ENCODE data around the gene TTLL10. TPM values are rescaled to one million over a fixed set of nuclear protein-coding genes. Genes with fewer than 3 reads are reported as not detected.

Gene TTLL10
- total RNA-seq, 1 experiment from 2014 or later = 0.29 TPM

GRCh38 chr1:1223891-1224290 is 50.2 kb downstream of the TTLL10 start:
- no TSS peak for BruUV-seq (replicated peaks)
- intact Hi-C loops (cut with micrococcal nuclease; ENCODE audit: unreplicated experiment) = no loop called here
- Mint-ChIP-seq H3K4me1 (ENCODE audit: low read depth, unreplicated experiment) (no peaks in the 10 kb centered on the region), H3K36me3 (ENCODE audit: insufficient read depth, unreplicated experiment) (peaks cover 46% of the 10 kb centered on the region), H3K9me3 (ENCODE audit: unreplicated experiment) (no peaks in the 10 kb centered on the region), H3K4me3 (ENCODE audit: unreplicated experiment) (no peak overlapping the region), H3K27me3 (ENCODE audit: insufficient read depth, unreplicated experiment) (no peaks in the 10 kb centered on the region), H3K27ac (ENCODE audit: unreplicated experiment) (no peak overlapping the region)
- CTCF ChIA-PET = no interaction called here
- H3K4me3 ChIP-seq (ENCODE audit: low read depth, low read length) = no peak overlapping the region
- H3K36me3 ChIP-seq (ENCODE audit: control insufficient read depth, insufficient read depth, low read length) = peaks cover 1% of the 10 kb centered on the region; the same call in 1 of the 2 replicates
- POLR2A ChIA-PET = no interaction called here
- no peaks in the 10 kb centered on the region for H3K4me1 ChIP-seq
- no peaks in the 10 kb centered on the region for H3K9me3 ChIP-seq
- no peaks in the 10 kb centered on the region for H3K27me3 ChIP-seq (replicated peaks; ENCODE audit: control insufficient read depth, insufficient read depth, low read length)
- no peak for DNase-seq
- no peak for TF ChIP-seq CTCF (IDR thresholded peaks at IDR 0.05; ENCODE audit: insufficient read depth in 1 of 2, low read depth in 1 of 2, low read length in 1 of 2, severe bottlenecking in 1 of 2, unreplicated experiment in 1 of 2)

DNA sequence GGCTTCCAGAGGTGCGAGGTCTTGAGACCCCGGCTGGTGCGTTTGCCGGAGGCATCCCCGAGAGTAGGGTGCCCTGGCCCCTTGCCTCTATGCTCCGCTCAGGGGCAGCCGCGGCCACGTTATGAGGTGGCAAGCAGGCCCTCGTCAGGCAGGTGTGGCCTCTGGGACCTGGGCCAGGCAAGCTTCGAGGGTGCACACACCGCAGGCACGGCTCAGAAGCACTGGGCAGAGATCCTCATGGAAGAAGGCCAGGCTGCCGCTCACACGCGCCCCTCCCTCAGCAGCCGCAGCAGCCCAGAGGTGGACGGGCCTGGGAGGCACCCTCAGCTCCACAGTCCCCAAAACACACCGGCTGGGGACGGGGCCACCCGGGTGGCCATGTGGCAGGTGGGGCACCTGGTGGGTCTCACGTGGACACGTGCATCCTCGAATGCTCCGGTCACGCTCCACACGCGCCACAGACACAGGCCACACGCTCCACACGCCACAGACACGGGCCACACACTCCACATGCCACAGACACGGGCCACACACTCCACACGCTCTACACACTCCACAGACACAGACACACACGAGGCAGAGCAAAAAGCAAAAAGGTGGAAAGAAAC is 51.7 kb downstream of the TTLL10 start:
- H3K4me3 Mint-ChIP-seq (ENCODE audit: unreplicated experiment) = no peak overlapping the region
- no peaks in the 10 kb centered on the region for H3K9me3 Mint-ChIP-seq (ENCODE audit: unreplicated experiment)
- DNase-seq = no peak
- no peak overlapping the region for H3K27ac Mint-ChIP-seq (ENCODE audit: unreplicated experiment)
- peaks cover 51% of the 10 kb centered on the region for H3K36me3 Mint-ChIP-seq (ENCODE audit: insufficient read depth, unreplicated experiment)
- no peak overlapping the region for H3K4me3 ChIP-seq (ENCODE audit: low read depth, low read length)
- no peaks in the 10 kb centered on the region for H3K27me3 ChIP-seq (replicated peaks; ENCODE audit: control insufficient read depth, insufficient read depth, low read length)
- intact Hi-C loops (cut with micrococcal nuclease; ENCODE audit: unreplicated experiment) = no loop called here
- peaks cover 3% of the 10 kb centered on the region; the same call in 1 of the 2 replicates for H3K36me3 ChIP-seq (ENCODE audit: control insufficient read depth, insufficient read depth, low read length)
- TF ChIP-seq CTCF (IDR thresholded peaks at IDR 0.05; ENCODE audit: insufficient read depth in 1 of 2, low read depth in 1 of 2, low read length in 1 of 2, severe bottlenecking in 1 of 2, unreplicated experiment in 1 of 2) = no peak
- no peaks in the 10 kb centered on the region for H3K9me3 ChIP-seq
- no peaks in the 10 kb centered on the region for H3K4me1 Mint-ChIP-seq (ENCODE audit: low read depth, unreplicated experiment)
- H3K4me1 ChIP-seq = no peaks in the 10 kb centered on the region
- no peaks in the 10 kb centered on the region for H3K27me3 Mint-ChIP-seq (ENCODE audit: insufficient read depth, unreplicated experiment)
- no TSS peak for BruUV-seq (replicated peaks)
- ChIA-PET POLR2A (no interaction called here), CTCF (no interaction called here)

- CTCF ChIA-PET = no interaction called here
- Mint-ChIP-seq H3K4me3 (ENCODE audit: unreplicated experiment) (no peak overlapping the region), H3K4me1 (ENCODE audit: low read depth, unreplicated experiment) (peaks cover 6% of the 10 kb centered on the region), H3K36me3 (ENCODE audit: insufficient read depth, unreplicated experiment) (peaks cover 51% of the 10 kb centered on the region), H3K27ac (ENCODE audit: unreplicated experiment) (no peak overlapping the region), H3K9me3 (ENCODE audit: unreplicated experiment) (no peaks in the 10 kb centered on the region), H3K27me3 (ENCODE audit: insufficient read depth, unreplicated experiment) (no peaks in the 10 kb centered on the region)
- POLR2A ChIA-PET = no interaction called here
- TF ChIP-seq CTCF (IDR thresholded peaks at IDR 0.05; ENCODE audit: insufficient read depth in 1 of 2, low read depth in 1 of 2, low read length in 1 of 2, severe bottlenecking in 1 of 2, unreplicated experiment in 1 of 2) = no peak
- DNase-seq = no peak
- Histone ChIP-seq H3K27me3 (replicated peaks; ENCODE audit: control insufficient read depth, insufficient read depth, low read length) (no peaks in the 10 kb centered on the region), H3K36me3 (ENCODE audit: control insufficient read depth, insufficient read depth, low read length) (peaks cover 3% of the 10 kb centered on the region; the same call in 1 of the 2 replicates), H3K9me3 (no peaks in the 10 kb centered on the region), H3K4me3 (ENCODE audit: low read depth, low read length) (no peak overlapping the region), H3K4me1 (no peaks in the 10 kb centered on the region)
- BruUV-seq (replicated peaks) = no TSS peak
- intact Hi-C loops (cut with micrococcal nuclease; ENCODE audit: unreplicated experiment) = no loop called here
These were observed 52.2 kb downstream of the TTLL10 start for GRCh38 chr1:1225913-1226312.

Measured in Caco-2 (cell line).